Testis (tissue), 3 donors: ENCODE data around the gene SDK2. TPM values are rescaled to one million over a fixed set of nuclear protein-coding genes. Genes with fewer than 3 reads are reported as not detected.

Experiments used
- DNase-seq: peaks from one replicate; pipeline ENCODE4 v3.0.0-alpha.2; 2019
- H3K27ac ChIP-seq, 2 donors: fragments of 200-600 bp; sonication (generic); one replicate each; pipeline ENCODE4 v1.5.1; 2019
- H3K27me3 ChIP-seq: fragments of 200-600 bp; sonication (generic); one replicate; pipeline ENCODE4 v1.5.1; 2019
- H3K36me3 ChIP-seq: fragments of 200-600 bp; sonication (generic); one replicate; pipeline ENCODE4 v1.5.1; 2017; ENCODE audit warnings: low read depth; ENCODE audit errors: missing control alignments
- H3K4me1 ChIP-seq: fragments of 200-600 bp; sonication (generic); one replicate; pipeline ENCODE4 v1.5.1; 2019
- H3K4me3 ChIP-seq, 2 donors: fragments of 200-600 bp; sonication (generic); one replicate each; pipeline ENCODE4 v1.5.1; 2017 to 2019
- H3K9me3 ChIP-seq: fragments of 200-600 bp; sonication (generic); one replicate; pipeline ENCODE4 v1.5.1; 2017
- CTCF ChIP-seq, 3 experiments: fragments of 450-650 bp in 2 of 3; fragments of 200-600 bp in 1 of 3; sonication (generic) in 1 of 3; IDR thresholded peaks; one replicate each; pipeline ENCODE4 v1.5.1; 2016 to 2019; ENCODE audit warnings: antibody characterized with exemption in 3 of 3, mild to moderate bottlenecking in 2 of 3, moderate library complexity in 1 of 3
- POLR2A ChIP-seq: fragments of 450-650 bp; IDR thresholded peaks from one replicate; pipeline ENCODE4 v1.6.1; 2017; ENCODE audit warnings: antibody characterized with exemption, mild to moderate bottlenecking, moderate library complexity
- WGBS, 2 donors: methylation state at CpG; one replicate each; pipeline ENCODE4 v1.1.5; 2018; 5-methylcytosine and 5-hydroxymethylcytosine counted together
- intact Hi-C: fragments of 100-400 bp; cut with DNase I; formaldehyde crosslinking; loops from one replicate; pipeline ENCODE4 v1.15.1; 2023; ENCODE audit warnings: low total_unique reads
- polyA plus RNA-seq: library from polyadenylated mRNA; stranded (reverse); fragments of 350-450 nt; fragmentation: Illumina TruSeq; extraction: RNeasy Lipid Tissue Mini Kit (QIAGEN cat#74804); gene quantifications from one replicate; pipeline ENCODE4 v1.2.3, GENCODE V29; 2014; ENCODE audit warnings: low read depth, low replicate concordance; ENCODE audit not compliant: insufficient read depth
- total RNA-seq, 2 donors: library from RNA; depleted of rRNA; stranded (reverse); fragments of >200 nt; gene quantifications; one replicate each; pipeline ENCODE4 v1.2.3, GENCODE V29; 2016

SDK2 gene
- total and polyA plus RNA-seq, 3 donors from 2014 or later = 36.9 to 63.4 (median 55.4) TPM

DNA sequence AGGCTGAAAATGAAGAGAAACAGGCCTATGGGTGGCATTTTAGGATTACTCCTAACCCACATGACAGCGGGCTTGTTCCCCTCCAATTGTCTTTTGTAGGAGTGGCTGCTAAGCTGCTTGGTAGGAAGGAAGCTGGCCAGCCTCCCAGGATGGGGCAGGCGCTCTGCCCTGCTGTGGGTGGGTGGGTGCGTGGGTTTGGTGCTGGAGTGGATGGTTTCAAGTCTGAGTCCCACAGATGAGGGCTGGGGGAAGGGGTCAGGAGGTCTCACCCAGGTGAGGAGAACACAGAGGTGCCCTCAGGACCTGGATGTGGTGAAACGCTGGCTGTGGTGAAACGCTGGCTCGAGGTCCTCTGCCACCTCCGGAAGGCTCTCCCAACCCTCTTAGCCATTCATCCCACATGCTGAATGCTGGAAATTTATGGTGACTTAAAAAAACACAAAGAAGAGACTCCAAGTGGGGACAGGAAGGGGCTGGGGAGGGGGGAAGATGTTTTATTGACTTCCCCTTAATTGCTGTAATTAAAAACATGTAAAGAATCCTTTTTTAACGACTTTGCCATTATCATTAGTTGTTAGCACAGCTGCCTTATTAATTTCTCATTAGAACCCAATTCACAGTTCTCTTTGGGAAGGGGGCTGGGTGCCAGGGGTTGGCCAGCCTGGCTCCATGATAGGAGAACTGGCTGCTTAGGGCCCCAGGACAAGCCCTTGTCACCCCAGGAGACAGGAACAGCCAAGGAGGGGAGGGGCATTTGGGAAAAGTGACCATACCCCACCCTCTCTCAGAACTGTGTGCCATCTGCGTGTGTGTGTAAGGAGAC, 178.9 kb downstream of the SDK2 start:
- H3K36me3 ChIP-seq = no peaks in the 10 kb centered on the region
- H3K27ac ChIP-seq = no peak overlapping the region
- H3K4me3 ChIP-seq = no peak overlapping the region
- H3K27me3 ChIP-seq = no peaks in the 10 kb centered on the region
- intact Hi-C loops = no loop called here
- WGBS, 2 donors = 79 to 82% methylated on average over 9 of the region's 9 CpGs
- H3K9me3 ChIP-seq = no peaks in the 10 kb centered on the region
- no peak for DNase-seq
- TF ChIP-seq CTCF (IDR thresholded peaks at IDR 0.05) (no peak), POLR2A (no peak)
- no peaks in the 10 kb centered on the region for H3K4me1 ChIP-seq

DNA sequence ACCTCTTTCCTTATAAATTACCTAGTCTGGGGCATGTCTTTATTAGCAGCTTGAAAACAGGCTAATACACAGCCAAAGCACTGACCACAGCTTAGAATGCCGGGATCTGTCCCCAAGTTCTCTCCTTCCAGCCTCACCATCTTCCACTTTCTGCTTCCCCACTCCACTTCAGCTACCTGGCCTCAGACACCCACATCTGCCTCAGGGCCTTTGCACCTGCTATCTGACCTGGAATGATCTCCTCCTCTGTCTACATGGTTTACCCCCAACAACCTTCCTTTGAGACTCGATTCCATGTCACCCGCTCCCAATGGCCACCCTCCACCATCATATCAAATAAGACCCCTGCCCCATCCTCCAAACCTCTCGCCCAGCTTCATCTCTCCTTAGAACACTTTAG, 179.8 kb downstream of the SDK2 start:
- Histone ChIP-seq H3K27ac (no peak overlapping the region), H3K27me3 (no peaks in the 10 kb centered on the region), H3K4me1 (no peaks in the 10 kb centered on the region), H3K9me3 (no peaks in the 10 kb centered on the region), H3K4me3 (no peak overlapping the region), H3K36me3 (no peaks in the 10 kb centered on the region)
- DNase-seq = no peak
- TF ChIP-seq POLR2A = no peak
- no peak for TF ChIP-seq CTCF (IDR thresholded peaks at IDR 0.05)
- intact Hi-C loops = no loop called here
- WGBS, 2 donors = 95 to 97% methylated on average over 4 of the region's 4 CpGs

DNA sequence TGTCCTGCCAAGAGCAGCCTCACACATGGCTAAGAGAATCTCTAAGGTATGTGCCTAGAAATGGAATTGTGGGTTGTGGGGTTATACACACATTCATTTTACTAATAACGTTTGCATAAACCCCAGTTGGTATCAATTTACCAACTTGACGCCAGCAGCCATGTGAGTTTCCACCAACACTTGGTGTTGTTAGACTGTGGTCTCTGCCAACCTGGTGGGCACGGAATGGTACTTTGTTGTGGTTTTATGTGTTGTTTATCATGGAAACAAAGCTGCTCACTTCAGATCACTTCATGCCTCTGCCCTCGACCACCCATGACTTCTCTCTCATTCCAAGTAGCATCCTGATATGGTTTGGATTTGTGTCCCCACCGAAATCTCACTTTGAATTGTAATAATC, 180.4 kb downstream of the SDK2 start:
- intact Hi-C loops = no loop called here
- no peak for DNase-seq
- Histone ChIP-seq H3K4me3 (no peak overlapping the region), H3K27me3 (no peaks in the 10 kb centered on the region), H3K36me3 (no peaks in the 10 kb centered on the region), H3K27ac (no peak overlapping the region), H3K9me3 (no peaks in the 10 kb centered on the region), H3K4me1 (no peaks in the 10 kb centered on the region)
- 89 to 92% methylated on average over 5 of the region's 5 CpGs for WGBS, 2 donors
- TF ChIP-seq POLR2A (no peak), CTCF (IDR thresholded peaks at IDR 0.05) (no peak)

DNA sequence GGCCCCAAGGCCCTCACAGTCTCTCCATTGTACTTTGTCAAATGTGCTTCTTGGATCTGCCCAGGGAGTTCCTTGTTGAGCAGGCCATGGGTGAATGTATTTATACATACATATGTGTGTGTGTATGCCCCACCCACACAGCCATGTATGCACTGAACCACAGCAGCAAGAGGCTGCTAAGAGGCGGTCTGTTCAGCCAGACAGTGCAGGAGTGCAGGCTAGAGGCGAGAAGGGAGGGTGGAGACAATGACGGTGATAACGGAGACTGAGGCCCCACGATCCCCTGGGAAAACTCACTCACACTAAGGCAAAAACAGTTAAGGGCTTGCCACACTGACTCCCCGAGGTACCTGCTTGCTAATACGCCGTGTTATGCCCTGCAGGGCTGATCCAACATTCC, 181.4 kb downstream of the SDK2 start:
- Histone ChIP-seq H3K36me3 (no peaks in the 10 kb centered on the region), H3K4me3 (no peak overlapping the region), H3K27ac (no peak overlapping the region), H3K4me1 (no peaks in the 10 kb centered on the region), H3K27me3 (no peaks in the 10 kb centered on the region), H3K9me3 (no peaks in the 10 kb centered on the region)
- no peak for DNase-seq
- TF ChIP-seq POLR2A = no peak
- no peak for TF ChIP-seq CTCF (IDR thresholded peaks at IDR 0.05)
- WGBS, 2 donors = 66 to 93% methylated on average over 8 of the region's 8 CpGs
- intact Hi-C loops = no loop called here

GRCh38 chr17:73459980-73460379, 184.3 kb downstream of the SDK2 start:
- H3K36me3 ChIP-seq = no peaks in the 10 kb centered on the region
- intact Hi-C loops = no loop called here
- no peak for DNase-seq
- no peaks in the 10 kb centered on the region for H3K27me3 ChIP-seq
- H3K27ac ChIP-seq = no peak overlapping the region
- H3K4me3 ChIP-seq = no peak overlapping the region
- no peak for TF ChIP-seq CTCF (IDR thresholded peaks at IDR 0.05)
- TF ChIP-seq POLR2A = no peak
- no peaks in the 10 kb centered on the region for H3K9me3 ChIP-seq
- 80 to 88% methylated on average over 6 to 7 of the region's 7 CpGs for WGBS, 2 donors
- no peaks in the 10 kb centered on the region for H3K4me1 ChIP-seq
